KMS-11 (cell line): Measurements from ENCODE around the gene MOGAT2.

Experiments used
- H2AFZ ChIP-seq: fragments of 200-600 bp; sonication (generic); 2 replicates; pipeline ENCODE4 v1.6.1; 2016; ENCODE audit warnings: antibody characterized with exemption, mixed run types, low read depth
- H3K27ac ChIP-seq: fragments of 200-600 bp; sonication (generic); 2 replicates; pipeline ENCODE4 v1.6.1; 2016; ENCODE audit warnings: mild to moderate bottlenecking, mixed run types
- H3K27me3 ChIP-seq: fragments of 200-600 bp; sonication (generic); 2 replicates; pipeline ENCODE4 v1.6.1; 2017; ENCODE audit warnings: mild to moderate bottlenecking, low read depth, mixed run types, moderate library complexity; ENCODE audit not compliant: insufficient read depth
- H3K36me3 ChIP-seq: fragments of 200-600 bp; sonication (generic); 2 replicates; pipeline ENCODE4 v1.6.1; 2017; ENCODE audit warnings: mild to moderate bottlenecking, mixed run types; ENCODE audit not compliant: insufficient read depth
- H3K4me1 ChIP-seq: fragments of 200-600 bp; sonication (generic); 2 replicates; pipeline ENCODE4 v1.6.1; 2016; ENCODE audit warnings: mild to moderate bottlenecking, low read depth, mixed run types; ENCODE audit not compliant: poor library complexity, severe bottlenecking
- H3K4me2 ChIP-seq: fragments of 200-600 bp; sonication (generic); 2 replicates; pipeline ENCODE4 v1.7.0; 2016; ENCODE audit warnings: mild to moderate bottlenecking, mixed run types
- H3K4me3 ChIP-seq: fragments of 200-600 bp; sonication (generic); IDR thresholded peaks from 2 replicates; pipeline ENCODE4 v1.6.1; 2017; ENCODE audit warnings: low read depth, low read length, mixed read lengths; ENCODE audit not compliant: insufficient read depth
- H3K79me2 ChIP-seq: fragments of 200-600 bp; sonication (generic); 2 replicates; pipeline ENCODE4 v1.6.1; 2016; ENCODE audit warnings: low read depth, mixed run types; ENCODE audit not compliant: insufficient read depth
- H3K9ac ChIP-seq: fragments of 200-600 bp; sonication (generic); 2 replicates; pipeline ENCODE4 v1.6.1; 2016; ENCODE audit warnings: mild to moderate bottlenecking, mixed run types
- H4K20me1 ChIP-seq: fragments of 200-600 bp; sonication (generic); 2 replicates; pipeline ENCODE4 v1.6.1; 2016; ENCODE audit warnings: mild to moderate bottlenecking, mixed run types; ENCODE audit not compliant: insufficient read depth
- TF ChIP-seq, protein P1 (sequence below): fragments of 200-600 bp; sonication (generic); conservative IDR thresholded peaks from 2 replicates; pipeline ENCODE4 v1.6.1; 2017; ENCODE audit warnings: low read depth, mild to moderate bottlenecking, antibody characterized with exemption, low read length, moderate library complexity, mixed read lengths

MOGAT2 gene

DNA sequence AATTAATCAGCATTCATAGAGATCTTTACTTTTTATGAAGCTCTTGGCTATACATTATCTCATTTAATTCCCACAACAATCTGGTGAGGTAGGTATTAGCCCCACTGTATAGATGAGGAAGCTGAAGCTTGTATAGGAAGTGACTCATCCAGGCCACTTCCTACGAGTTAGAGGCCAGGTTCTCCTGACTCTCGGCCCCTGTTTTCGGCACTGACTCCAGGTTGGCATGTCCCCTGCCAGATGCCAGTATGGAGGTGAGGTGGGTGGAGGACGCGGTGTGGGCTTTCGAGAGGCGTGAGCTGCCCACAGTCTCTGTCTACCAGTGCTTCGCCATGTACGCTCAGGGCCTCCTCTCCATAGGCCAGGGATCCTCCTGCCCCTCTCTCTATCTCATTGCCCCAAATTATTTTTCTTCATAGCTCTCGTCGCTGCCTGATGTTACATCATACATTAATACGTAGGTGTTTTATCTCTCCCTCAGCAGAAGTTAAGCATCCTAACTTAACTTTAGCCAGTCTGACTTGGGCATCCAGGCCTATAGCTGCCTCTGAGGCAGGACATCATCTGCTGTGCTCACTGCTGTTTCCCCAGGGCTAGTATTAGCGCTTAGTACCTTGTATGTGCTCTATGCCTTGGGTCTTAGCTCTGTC is 59.9 kb downstream of the MOGAT2 start:
- TF ChIP-seq, protein P1, sequence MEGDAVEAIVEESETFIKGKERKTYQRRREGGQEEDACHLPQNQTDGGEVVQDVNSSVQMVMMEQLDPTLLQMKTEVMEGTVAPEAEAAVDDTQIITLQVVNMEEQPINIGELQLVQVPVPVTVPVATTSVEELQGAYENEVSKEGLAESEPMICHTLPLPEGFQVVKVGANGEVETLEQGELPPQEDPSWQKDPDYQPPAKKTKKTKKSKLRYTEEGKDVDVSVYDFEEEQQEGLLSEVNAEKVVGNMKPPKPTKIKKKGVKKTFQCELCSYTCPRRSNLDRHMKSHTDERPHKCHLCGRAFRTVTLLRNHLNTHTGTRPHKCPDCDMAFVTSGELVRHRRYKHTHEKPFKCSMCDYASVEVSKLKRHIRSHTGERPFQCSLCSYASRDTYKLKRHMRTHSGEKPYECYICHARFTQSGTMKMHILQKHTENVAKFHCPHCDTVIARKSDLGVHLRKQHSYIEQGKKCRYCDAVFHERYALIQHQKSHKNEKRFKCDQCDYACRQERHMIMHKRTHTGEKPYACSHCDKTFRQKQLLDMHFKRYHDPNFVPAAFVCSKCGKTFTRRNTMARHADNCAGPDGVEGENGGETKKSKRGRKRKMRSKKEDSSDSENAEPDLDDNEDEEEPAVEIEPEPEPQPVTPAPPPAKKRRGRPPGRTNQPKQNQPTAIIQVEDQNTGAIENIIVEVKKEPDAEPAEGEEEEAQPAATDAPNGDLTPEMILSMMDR, result no peak
- Histone ChIP-seq H3K4me3 (no peak overlapping the region), H3K4me2 (no peak overlapping the region), H2AFZ (no peak overlapping the region), H3K27ac (no peak overlapping the region), H3K4me1 (no peaks in the 10 kb centered on the region), H4K20me1 (no peaks in the 10 kb centered on the region), H3K36me3 (no peaks in the 10 kb centered on the region), H3K9ac (no peak overlapping the region), H3K79me2 (no peaks in the 10 kb centered on the region), H3K27me3 (no peaks in the 10 kb centered on the region)

DNA sequence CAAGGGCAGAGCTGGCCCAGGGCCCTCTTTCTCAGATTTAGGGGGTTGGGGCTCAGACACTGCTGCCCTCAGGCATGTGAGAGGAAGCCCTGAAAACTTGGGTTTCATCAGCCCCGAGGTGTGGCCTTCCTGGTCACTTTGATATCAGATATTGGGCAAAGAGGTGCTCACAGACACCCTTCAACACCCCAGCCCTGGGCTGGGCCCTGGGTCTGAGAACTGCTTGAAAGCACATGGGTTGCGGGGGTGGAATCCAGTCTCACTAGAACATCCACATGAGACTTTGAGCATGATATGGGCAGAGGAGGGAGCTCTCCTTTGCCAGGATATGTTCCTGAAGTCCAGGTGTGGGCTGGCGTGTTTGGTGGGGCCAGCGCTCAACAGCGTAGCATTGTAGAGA is 61.3 kb downstream of the MOGAT2 start:
- H3K4me1 ChIP-seq, result no peaks in the 10 kb centered on the region
- TF ChIP-seq, protein P1, result no peak
- H3K4me2 ChIP-seq, result no peak overlapping the region
- H2AFZ ChIP-seq, result no peak overlapping the region
- no peak overlapping the region for H3K4me3 ChIP-seq
- no peak overlapping the region for H3K9ac ChIP-seq
- H3K27me3 ChIP-seq, result no peaks in the 10 kb centered on the region
- no peaks in the 10 kb centered on the region for H3K36me3 ChIP-seq
- H3K79me2 ChIP-seq, result no peaks in the 10 kb centered on the region
- no peak overlapping the region for H3K27ac ChIP-seq
- no peaks in the 10 kb centered on the region for H4K20me1 ChIP-seq

DNA sequence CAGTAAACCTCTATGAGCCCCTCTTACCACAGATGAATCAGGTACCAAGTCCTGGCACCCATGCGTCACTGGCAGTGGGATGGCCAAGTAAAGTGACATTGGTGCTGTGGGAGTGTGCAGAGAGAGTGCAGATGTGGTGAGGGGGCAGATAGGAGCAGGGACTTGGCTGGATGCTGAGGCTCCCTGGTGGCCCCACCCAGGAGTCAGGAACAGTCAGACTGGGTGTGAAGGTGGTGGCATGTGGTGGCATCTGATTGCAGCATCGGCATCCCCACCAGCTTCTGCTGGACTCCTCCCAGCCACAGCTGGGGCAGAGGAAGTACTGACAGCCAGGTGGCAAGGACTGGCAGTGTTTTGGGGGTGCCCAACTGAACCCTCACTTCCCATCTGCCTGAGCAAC is 62.3 kb downstream of the MOGAT2 start:
- TF ChIP-seq, protein P1, result no peak
- H2AFZ ChIP-seq, result no peak overlapping the region
- H3K79me2 ChIP-seq, result no peaks in the 10 kb centered on the region
- H3K36me3 ChIP-seq, result no peaks in the 10 kb centered on the region
- H3K27me3 ChIP-seq, result no peaks in the 10 kb centered on the region
- H3K4me3 ChIP-seq, result no peak overlapping the region
- H4K20me1 ChIP-seq, result no peaks in the 10 kb centered on the region
- no peaks in the 10 kb centered on the region for H3K4me1 ChIP-seq
- H3K9ac ChIP-seq, result no peak overlapping the region
- no peak overlapping the region for H3K4me2 ChIP-seq
- H3K27ac ChIP-seq, result no peak overlapping the region

DNA sequence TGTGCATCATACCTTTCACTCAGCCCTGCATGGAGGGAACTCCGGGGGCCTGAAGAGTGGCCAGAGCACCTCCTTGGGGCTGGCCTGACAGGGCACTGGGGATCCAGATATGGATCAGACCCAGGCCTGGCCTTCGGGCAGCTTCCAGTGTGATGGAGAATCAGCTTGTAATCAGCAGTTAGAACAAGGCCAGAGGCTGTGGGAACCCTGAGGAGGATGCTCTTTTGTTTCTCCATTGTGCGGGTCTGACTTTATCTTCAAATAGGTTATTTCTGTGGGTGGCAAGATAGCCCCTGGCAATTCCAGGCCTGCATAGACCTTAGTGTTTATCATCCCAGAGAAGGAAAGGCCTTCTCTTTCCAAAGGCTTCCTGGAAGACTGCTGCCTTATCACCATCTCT is 63.2 kb downstream of the MOGAT2 start:
- no peak overlapping the region for H2AFZ ChIP-seq
- TF ChIP-seq, protein P1, result no peak
- H3K36me3 ChIP-seq, result no peaks in the 10 kb centered on the region
- no peaks in the 10 kb centered on the region for H3K79me2 ChIP-seq
- no peak overlapping the region for H3K9ac ChIP-seq
- H3K4me3 ChIP-seq, result no peak overlapping the region
- H3K27me3 ChIP-seq, result no peaks in the 10 kb centered on the region
- H3K4me1 ChIP-seq, result no peaks in the 10 kb centered on the region
- H4K20me1 ChIP-seq, result no peaks in the 10 kb centered on the region
- H3K4me2 ChIP-seq, result no peak overlapping the region
- H3K27ac ChIP-seq, result no peak overlapping the region
